ENCODE measurements around the gene CD82.
"Not testable (repeated sequence)": the region's sequence is repeated elsewhere in the genome, so short reads cannot be mapped to it uniquely, and the experiment has no call there.

CD82 gene

GRCh38 chr11:44631831-44632230, 66.4 kb downstream of the CD82 start:
- DNase-seq (ENCODE audit: low spot score) = no peak

GRCh38 chr11:44632466-44633123, 67.1 kb downstream of the CD82 start:
- peak; percentile 25 for DNase-seq (ENCODE audit: low spot score)

- DNase-seq (ENCODE audit: low spot score) = no peak
Measured at GRCh38 chr11:44633641-44634040, 68.2 kb downstream of the CD82 start.

GRCh38 chr11:44634401-44635281, 69.2 kb downstream of the CD82 start:
- DNase-seq (ENCODE audit: low spot score) = no peak

- DNase-seq (ENCODE audit: low spot score) = no peak
Measured at GRCh38 chr11:44637487-44637886, 72.0 kb downstream of the CD82 start.

GRCh38 chr11:44638032-44638431, 72.6 kb downstream of the CD82 start:
- DNase-seq (ENCODE audit: low spot score) = no peak

GRCh38 chr11:44643217-44643616, 77.8 kb downstream of the CD82 start:
- no peak for DNase-seq (ENCODE audit: low spot score)

- no peak for DNase-seq (ENCODE audit: low spot score)
Measured at GRCh38 chr11:44645827-44646226, 80.4 kb downstream of the CD82 start.

GRCh38 chr11:44647255-44647955, 81.9 kb downstream of the CD82 start:
- DNase-seq (ENCODE audit: low spot score) = not testable (repeated sequence)

GRCh38 chr11:44648109-44648508, 82.6 kb downstream of the CD82 start:
- DNase-seq (ENCODE audit: low spot score) = no peak

- no peak for DNase-seq (ENCODE audit: low spot score)
Measured at GRCh38 chr11:44651535-44652155, 86.2 kb downstream of the CD82 start.

GRCh38 chr11:44652901-44653644, 87.6 kb downstream of the CD82 start:
- no peak for DNase-seq (ENCODE audit: low spot score)

GRCh38 chr11:44654057-44654456, 88.6 kb downstream of the CD82 start:
- no peak for DNase-seq (ENCODE audit: low spot score)

GRCh38 chr11:44654596-44654995, 89.1 kb downstream of the CD82 start:
- DNase-seq (ENCODE audit: low spot score) = no peak

- no peak for DNase-seq (ENCODE audit: low spot score)
Measured at GRCh38 chr11:44657836-44658505, 92.5 kb downstream of the CD82 start.

- no peak for DNase-seq (ENCODE audit: low spot score)
Measured at GRCh38 chr11:44658506-44658850, 93.0 kb downstream of the CD82 start.

GRCh38 chr11:44659641-44660040, 94.2 kb downstream of the CD82 start:
- no peak for DNase-seq (ENCODE audit: low spot score)

GRCh38 chr11:44660535-44660934, 95.1 kb downstream of the CD82 start:
- not testable (repeated sequence) for DNase-seq (ENCODE audit: low spot score)

- DNase-seq (ENCODE audit: low spot score) = no peak
Measured at GRCh38 chr11:44661311-44661717, 95.9 kb downstream of the CD82 start.

Data from activated CD4-positive, alpha-beta T cell treated with anti-CD3 and anti-CD28 coated beads, Interleukin-2, Interleukin-4, amounts not matched to agents 100 ng/mL and 50 ng/mL, durations not matched to agents 16 hours and 8 hours (primary cell).